Loucy (cell line): Measurements from ENCODE around the gene RBMS3.

Source experiments
- EZH2phosphoT487 ChIP-seq: fragments of 200-600 bp; IDR thresholded peaks from 2 replicates; pipeline ENCODE4 v1.6.1; 2018; ENCODE audit warnings: antibody characterized with exemption, mild to moderate bottlenecking, moderate library complexity, borderline replicate concordance
- TF ChIP-seq, protein P1 (sequence below): fragments of 200-600 bp; sonication (generic); conservative IDR thresholded peaks from 2 replicates; pipeline ENCODE4 v1.5.1; 2014; ENCODE audit warnings: mild to moderate bottlenecking, antibody characterized with exemption, low read length

GRCh38 chr3:29512641-29513040, 231.8 kb downstream of the RBMS3 start:
- TF ChIP-seq, protein P1, sequence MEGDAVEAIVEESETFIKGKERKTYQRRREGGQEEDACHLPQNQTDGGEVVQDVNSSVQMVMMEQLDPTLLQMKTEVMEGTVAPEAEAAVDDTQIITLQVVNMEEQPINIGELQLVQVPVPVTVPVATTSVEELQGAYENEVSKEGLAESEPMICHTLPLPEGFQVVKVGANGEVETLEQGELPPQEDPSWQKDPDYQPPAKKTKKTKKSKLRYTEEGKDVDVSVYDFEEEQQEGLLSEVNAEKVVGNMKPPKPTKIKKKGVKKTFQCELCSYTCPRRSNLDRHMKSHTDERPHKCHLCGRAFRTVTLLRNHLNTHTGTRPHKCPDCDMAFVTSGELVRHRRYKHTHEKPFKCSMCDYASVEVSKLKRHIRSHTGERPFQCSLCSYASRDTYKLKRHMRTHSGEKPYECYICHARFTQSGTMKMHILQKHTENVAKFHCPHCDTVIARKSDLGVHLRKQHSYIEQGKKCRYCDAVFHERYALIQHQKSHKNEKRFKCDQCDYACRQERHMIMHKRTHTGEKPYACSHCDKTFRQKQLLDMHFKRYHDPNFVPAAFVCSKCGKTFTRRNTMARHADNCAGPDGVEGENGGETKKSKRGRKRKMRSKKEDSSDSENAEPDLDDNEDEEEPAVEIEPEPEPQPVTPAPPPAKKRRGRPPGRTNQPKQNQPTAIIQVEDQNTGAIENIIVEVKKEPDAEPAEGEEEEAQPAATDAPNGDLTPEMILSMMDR = no peak
- no peak for TF ChIP-seq EZH2phosphoT487
